Large intestine (tissue), 3 donors: ENCODE measurements around the gene KLHL29. TPM values are rescaled to one million over a fixed set of nuclear protein-coding genes. Genes with fewer than 3 reads are reported as not detected.
A peak's percentile ranks its signal among the peaks of the same experiment; 100 is the strongest.

Experiments used
- DNase-seq, 2 donors: peaks; one replicate each; pipeline versions ENCODE4 v3.0.0 to v3.0.0-alpha.2; 2013
- H3K27ac ChIP-seq: one replicate; pipeline ENCODE4 v1.5.1; 2013; ENCODE audit warnings: low read length
- H3K27me3 ChIP-seq: 2 replicates; pipeline ENCODE4 v1.6.1; 2013; ENCODE audit warnings: low read length; ENCODE audit not compliant: control insufficient read depth, insufficient read depth
- H3K36me3 ChIP-seq: 2 replicates; pipeline ENCODE4 v1.6.1; 2013; ENCODE audit warnings: low read length; ENCODE audit not compliant: control insufficient read depth, insufficient read depth
- H3K4me1 ChIP-seq: one replicate; pipeline ENCODE4 v1.6.1; 2013; ENCODE audit warnings: low read length; ENCODE audit not compliant: control insufficient read depth, insufficient read depth
- H3K4me3 ChIP-seq: one replicate; pipeline ENCODE4 v1.5.1; 2013; ENCODE audit warnings: low read length
- H3K9me3 ChIP-seq: one replicate; pipeline ENCODE4 v1.6.1; 2013; ENCODE audit warnings: mild to moderate bottlenecking, low read depth, low read length, moderate library complexity; ENCODE audit not compliant: control insufficient read depth
- WGBS: methylation state at CpG from one replicate; pipeline ENCODE4 v1.1.5; 2013; ENCODE audit warnings: low lambda C conversion rate; ENCODE audit not compliant: insufficient coverage; 5-methylcytosine and 5-hydroxymethylcytosine counted together
- polyA plus RNA-seq: library from polyadenylated mRNA; unstranded; fragments of 120-200 nt; gene quantifications from one replicate; pipeline ENCODE4 v1.2.1, GENCODE V29; 2013

The KLHL29 gene
- polyA plus RNA-seq, 1 donor: 5.9 TPM

GRCh38 chr2:23520256-23520655, 135.3 kb downstream of the KLHL29 start:
- no CpG with 5 or more reads among the region's 5 CpGs for WGBS
- no peak overlapping the region for H3K27ac ChIP-seq
- no peak for DNase-seq
- H3K27me3 ChIP-seq: no peaks in the 10 kb centered on the region
- no peaks in the 10 kb centered on the region for H3K36me3 ChIP-seq
- no peaks in the 10 kb centered on the region for H3K4me1 ChIP-seq
- H3K4me3 ChIP-seq: no peak overlapping the region
- H3K9me3 ChIP-seq: no peaks in the 10 kb centered on the region

- DNase-seq: no peak
- no peaks in the 10 kb centered on the region for H3K36me3 ChIP-seq
- no CpG with 5 or more reads among the region's 7 CpGs for WGBS
- H3K27ac ChIP-seq: no peak overlapping the region
- no peaks in the 10 kb centered on the region for H3K4me1 ChIP-seq
- no peaks in the 10 kb centered on the region for H3K27me3 ChIP-seq
- H3K9me3 ChIP-seq: no peaks in the 10 kb centered on the region
- H3K4me3 ChIP-seq: no peak overlapping the region
Observed at GRCh38 chr2:23521060-23521459, 136.1 kb downstream of the KLHL29 start.

- H3K9me3 ChIP-seq: no peaks in the 10 kb centered on the region
- no peaks in the 10 kb centered on the region for H3K36me3 ChIP-seq
- H3K27ac ChIP-seq: no peak overlapping the region
- no peaks in the 10 kb centered on the region for H3K4me1 ChIP-seq
- H3K4me3 ChIP-seq: no peak overlapping the region
- no peaks in the 10 kb centered on the region for H3K27me3 ChIP-seq
- WGBS: 63% methylated on average over 3 of the region's 15 CpGs
- DNase-seq: no peak
Observed at GRCh38 chr2:23522726-23523372, 137.9 kb downstream of the KLHL29 start.

GRCh38 chr2:23523373-23524260, 138.6 kb downstream of the KLHL29 start:
- Histone ChIP-seq H3K9me3 (no peaks in the 10 kb centered on the region), H3K4me3 (no peak overlapping the region), H3K27ac (peak overlapping the region; percentile 4), H3K4me1 (no peaks in the 10 kb centered on the region), H3K27me3 (no peaks in the 10 kb centered on the region), H3K36me3 (no peaks in the 10 kb centered on the region)
- no CpG with 5 or more reads among the region's 20 CpGs for WGBS
- peak in 1 of 2 donors; percentile 17 for DNase-seq

- DNase-seq: no peak
Observed at GRCh38 chr2:23524261-23524706, 139.3 kb downstream of the KLHL29 start.

GRCh38 chr2:23525137-23525765, 140.3 kb downstream of the KLHL29 start:
- H3K9me3 ChIP-seq: no peaks in the 10 kb centered on the region

More at GRCh38 chr2:23524261-23524706, 139.3 kb downstream of the KLHL29 start:
- Histone ChIP-seq H3K9me3 (no peaks in the 10 kb centered on the region), H3K27ac (peak overlapping the region; percentile 4), H3K4me3 (no peak overlapping the region), H3K4me1 (no peaks in the 10 kb centered on the region), H3K27me3 (no peaks in the 10 kb centered on the region), H3K36me3 (no peaks in the 10 kb centered on the region)
- 100% methylated on average over 1 of the region's 19 CpGs for WGBS

GRCh38 chr2:23526114-23526513, 141.1 kb downstream of the KLHL29 start:
- DNase-seq: no peak
- 90% methylated on average over 4 of the region's 19 CpGs for WGBS
- no peaks in the 10 kb centered on the region for H3K9me3 ChIP-seq
- H3K4me1 ChIP-seq: peaks cover 4% of the 10 kb centered on the region
- H3K4me3 ChIP-seq: no peak overlapping the region
- H3K27ac ChIP-seq: no peak overlapping the region
- H3K36me3 ChIP-seq: no peaks in the 10 kb centered on the region
- H3K27me3 ChIP-seq: no peaks in the 10 kb centered on the region

More at GRCh38 chr2:23525137-23525765, 140.3 kb downstream of the KLHL29 start:
- Histone ChIP-seq H3K27me3 (no peaks in the 10 kb centered on the region), H3K27ac (no peak overlapping the region), H3K4me1 (no peaks in the 10 kb centered on the region), H3K4me3 (no peak overlapping the region), H3K36me3 (no peaks in the 10 kb centered on the region)
- WGBS: no CpG with 5 or more reads among the region's 16 CpGs
- no peak for DNase-seq

GRCh38 chr2:23526835-23527790, 142.1 kb downstream of the KLHL29 start:
- DNase-seq: no peak
- H3K9me3 ChIP-seq: no peaks in the 10 kb centered on the region
- H3K4me3 ChIP-seq: no peak overlapping the region
- 100% methylated on average over 2 of the region's 25 CpGs for WGBS
- no peak overlapping the region for H3K27ac ChIP-seq
- no peaks in the 10 kb centered on the region for H3K27me3 ChIP-seq
- peaks cover 4% of the 10 kb centered on the region for H3K4me1 ChIP-seq
- no peaks in the 10 kb centered on the region for H3K36me3 ChIP-seq

- Histone ChIP-seq H3K4me3 (no peak overlapping the region), H3K27me3 (no peaks in the 10 kb centered on the region), H3K27ac (no peak overlapping the region), H3K4me1 (peaks cover 4% of the 10 kb centered on the region), H3K36me3 (no peaks in the 10 kb centered on the region), H3K9me3 (no peaks in the 10 kb centered on the region)
- DNase-seq: no peak
- WGBS: no CpG with 5 or more reads among the region's 12 CpGs
Observed at GRCh38 chr2:23528171-23528570, 143.2 kb downstream of the KLHL29 start.
